HG02763 (cell line): ENCODE results near the gene CTXN1.
"Not testable (repeated sequence)": the region's sequence is repeated elsewhere in the genome, so short reads cannot be mapped to it uniquely, and the experiment has no call there.

Source experiments
- ATAC-seq: cut with Tn5 transposase; IDR thresholded peaks from one replicate; pipeline ENCODE4 v1.9.1; 2021; ENCODE audit warnings: mild to moderate bottlenecking, moderate library complexity; ENCODE audit not compliant: unreplicated experiment

Gene CTXN1

GRCh38 chr19:7903244-7904073, 22.5 kb downstream of the CTXN1 start, which contains the start of gene MAP2K7:
Gene MAP2K7 (plus strand): TSS chr19:7903877. CDS start chr19:7903945, 68 bp downstream.
- peak; percentile 90 for ATAC-seq

DNA sequence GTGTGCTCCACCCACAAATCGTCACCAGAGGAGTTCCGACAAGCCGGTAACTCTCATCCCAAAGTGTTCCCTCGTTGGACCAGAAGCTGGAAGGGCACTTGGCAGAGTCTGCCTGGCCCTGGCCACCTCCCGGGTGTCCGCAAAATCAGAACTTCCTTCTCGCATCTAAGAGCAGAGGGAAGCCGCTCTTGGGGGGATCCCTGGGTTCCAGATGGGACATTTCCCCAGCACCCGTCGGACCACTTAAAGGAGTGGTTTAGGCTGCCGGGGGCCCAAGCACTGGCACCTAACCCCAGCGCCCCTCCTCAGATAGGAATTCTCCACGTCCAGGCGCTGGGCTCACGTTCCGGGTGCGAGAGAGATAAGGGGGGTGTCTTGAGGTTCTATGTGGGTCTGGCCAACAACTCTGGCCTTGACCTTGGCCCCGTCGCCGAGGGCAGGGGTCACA, 23.1 kb downstream of the CTXN1 start:
- no peak for ATAC-seq

DNA sequence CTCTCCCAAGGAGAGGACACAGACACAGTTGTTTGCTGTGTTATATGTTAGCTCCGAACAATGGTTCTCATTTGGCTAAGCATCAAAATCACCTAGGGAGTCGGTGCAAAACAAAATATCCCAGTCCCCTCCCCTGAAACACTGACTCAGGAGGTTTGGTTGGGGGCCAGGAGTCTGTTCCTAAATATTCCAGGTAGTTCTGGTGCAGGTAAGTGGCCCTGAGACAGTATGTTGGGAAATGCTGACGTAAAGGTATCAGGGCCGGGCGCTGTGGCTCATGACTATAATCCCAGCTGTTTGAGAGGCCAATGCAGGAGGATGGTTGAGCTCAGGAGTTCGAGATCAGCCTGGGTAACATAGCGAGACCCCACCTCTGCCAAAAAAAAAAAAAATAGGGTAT, 24.6 kb downstream of the CTXN1 start:
- no peak for ATAC-seq

DNA sequence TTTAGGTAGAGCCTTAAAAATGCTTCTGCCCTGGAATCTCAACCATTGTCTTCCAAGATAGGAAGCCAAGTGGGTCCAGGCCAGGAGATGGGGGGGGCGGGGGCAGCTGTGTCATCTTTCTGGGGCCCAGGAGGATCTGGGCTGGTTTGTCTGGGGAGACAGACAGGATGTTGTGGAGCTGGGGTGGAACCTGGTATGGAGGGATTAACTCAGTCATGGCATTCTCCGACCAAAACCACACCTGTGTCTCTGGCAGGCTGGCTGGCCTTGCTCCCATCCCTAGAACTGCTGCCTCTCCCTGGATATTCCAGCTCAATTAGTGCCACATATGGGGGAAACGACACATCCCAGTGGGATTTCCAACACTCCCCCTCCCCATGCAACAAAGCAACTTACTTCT, 25.0 kb downstream of the CTXN1 start:
- no peak for ATAC-seq

DNA sequence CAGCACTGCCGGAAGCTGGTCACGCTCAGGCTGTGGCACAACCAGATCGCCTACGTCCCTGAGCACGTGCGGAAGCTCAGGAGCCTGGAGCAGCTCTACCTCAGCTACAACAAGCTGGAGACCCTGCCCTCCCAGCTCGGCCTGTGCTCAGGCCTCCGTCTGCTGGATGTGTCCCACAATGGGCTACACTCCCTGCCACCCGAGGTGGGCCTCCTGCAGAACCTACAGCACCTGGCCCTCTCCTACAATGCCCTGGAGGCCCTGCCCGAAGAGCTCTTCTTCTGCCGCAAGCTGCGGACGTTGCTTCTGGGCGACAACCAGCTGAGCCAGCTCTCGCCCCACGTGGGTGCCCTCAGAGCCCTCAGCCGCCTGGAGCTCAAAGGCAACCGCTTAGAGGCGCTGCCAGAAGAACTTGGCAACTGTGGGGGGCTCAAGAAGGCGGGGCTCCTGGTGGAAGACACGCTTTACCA, 25.5 kb downstream of the CTXN1 start:
- no peak for ATAC-seq

DNA sequence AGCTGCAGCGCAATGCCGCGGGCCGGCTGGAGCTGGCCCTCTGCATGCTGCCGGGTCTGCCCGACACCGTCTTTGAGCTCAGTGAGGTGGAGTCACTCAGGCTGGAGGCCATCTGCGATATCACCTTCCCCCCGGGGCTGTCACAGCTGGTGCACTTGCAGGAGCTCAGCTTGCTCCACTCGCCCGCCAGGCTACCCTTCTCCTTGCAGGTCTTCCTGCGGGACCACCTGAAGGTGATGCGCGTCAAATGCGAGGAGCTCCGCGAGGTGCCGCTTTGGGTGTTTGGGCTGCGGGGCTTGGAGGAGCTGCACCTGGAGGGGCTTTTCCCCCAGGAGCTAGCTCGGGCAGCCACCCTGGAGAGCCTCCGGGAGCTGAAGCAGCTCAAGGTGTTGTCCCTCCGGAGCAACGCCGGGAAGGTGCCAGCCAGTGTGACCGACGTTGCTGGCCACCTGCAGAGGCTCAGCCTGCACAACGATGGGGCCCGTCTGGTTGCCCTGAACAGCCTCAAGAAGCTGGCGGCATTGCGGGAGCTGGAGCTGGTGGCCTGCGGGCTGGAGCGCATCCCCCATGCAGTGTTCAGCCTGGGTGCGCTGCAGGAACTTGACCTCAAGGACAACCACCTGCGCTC, 26.1 kb downstream of the CTXN1 start:
- no peak for ATAC-seq

GRCh38 chr19:7898967-7899366, 27.0 kb downstream of the CTXN1 start:
- ATAC-seq = no peak

DNA sequence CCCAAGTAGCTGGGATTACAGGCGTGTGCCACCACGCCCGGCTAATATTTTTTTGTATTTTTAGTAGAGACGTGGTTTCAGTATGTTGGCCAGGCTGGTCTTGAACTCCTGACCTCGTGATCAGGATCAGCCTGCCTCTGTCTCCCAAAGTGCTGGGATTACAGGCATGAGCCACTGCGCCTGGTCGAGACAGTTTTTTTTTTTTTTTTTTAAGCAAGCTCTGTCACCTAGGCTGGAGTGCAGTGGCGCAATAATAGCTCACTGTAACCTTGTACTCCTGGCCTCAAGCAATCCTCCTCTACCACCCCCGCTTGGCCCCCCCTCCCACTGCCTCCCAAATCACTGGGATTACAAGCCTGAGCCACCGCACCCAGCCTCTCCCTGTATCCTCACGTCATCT, 28.6 kb downstream of the CTXN1 start:
- ATAC-seq = no peak

DNA sequence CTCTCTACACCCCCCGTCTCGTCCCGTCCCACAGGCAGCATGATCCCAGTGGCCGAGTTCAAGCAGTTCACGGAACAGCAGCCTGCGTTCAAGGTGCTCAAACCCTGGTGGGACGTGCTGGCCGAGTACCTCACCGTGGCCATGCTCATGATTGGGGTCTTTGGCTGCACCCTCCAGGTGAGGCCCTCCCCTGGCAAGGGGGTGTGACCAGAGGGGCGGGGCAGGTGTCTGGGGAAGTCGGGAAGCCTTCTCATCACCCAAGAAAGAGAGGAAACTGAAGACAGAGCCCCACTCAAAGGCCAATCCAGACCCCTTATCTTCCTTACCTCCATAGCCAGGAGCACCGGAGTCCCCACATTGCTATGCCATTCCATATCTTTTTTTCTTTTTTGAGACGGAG, 30.4 kb downstream of the CTXN1 start:
- ATAC-seq = no peak

GRCh38 chr19:7894612-7895309, 31.2 kb downstream of the CTXN1 start:
- ATAC-seq = no peak

DNA sequence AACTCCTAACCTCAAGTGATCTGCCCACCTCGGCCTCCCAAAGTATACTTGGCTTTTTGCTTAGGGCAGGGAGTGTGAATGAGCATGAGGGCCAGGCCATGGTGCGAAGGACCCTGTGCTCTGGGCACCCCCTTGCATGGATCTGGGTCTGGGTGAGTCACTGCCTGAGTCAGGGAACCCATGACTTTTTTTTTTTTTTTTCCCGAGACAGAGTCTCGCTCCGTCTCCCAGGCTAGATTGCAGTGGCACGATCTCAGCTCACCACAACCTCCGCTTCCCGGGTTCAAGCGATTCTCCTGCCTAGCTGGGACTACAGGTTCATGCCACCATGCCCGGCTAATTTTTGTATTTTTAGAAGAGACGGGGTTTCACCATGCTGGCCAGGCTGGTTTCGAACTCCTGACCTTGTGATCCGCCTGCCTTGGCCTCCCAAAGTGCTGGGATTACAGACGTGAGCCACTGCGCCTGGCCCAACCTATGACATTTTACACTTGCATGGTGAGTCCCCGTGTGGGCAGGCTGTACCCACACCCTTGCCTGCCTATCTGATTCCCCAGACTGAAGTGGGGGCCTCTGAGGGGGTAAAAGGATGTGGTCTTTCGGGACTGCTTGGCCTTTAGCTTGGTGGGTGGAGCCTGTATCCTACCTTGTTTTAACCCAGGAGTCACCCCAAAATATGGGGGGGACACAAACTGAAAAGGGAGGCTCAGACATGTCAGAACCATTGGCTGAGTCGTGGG, 32.4 kb downstream of the CTXN1 start:
- not testable (repeated sequence) for ATAC-seq

DNA sequence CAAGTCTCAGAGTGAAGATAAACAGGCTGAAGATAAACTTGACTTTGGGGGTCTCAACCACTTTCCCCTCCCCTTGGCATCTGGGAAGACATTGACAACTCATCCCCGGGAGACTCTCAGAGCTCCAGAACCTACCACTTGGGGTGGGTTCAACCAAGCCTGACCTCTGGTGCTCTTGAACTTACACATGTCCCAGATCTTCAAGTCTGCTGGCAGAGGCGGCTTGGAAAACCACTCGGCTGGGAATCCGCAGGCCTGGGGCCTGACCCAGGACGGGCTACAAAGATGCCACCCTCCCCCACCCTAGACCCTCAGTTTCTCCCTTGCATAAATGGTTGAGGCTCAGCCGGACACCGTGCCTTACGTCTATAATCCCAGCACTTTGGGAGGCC, 37.1 kb downstream of the CTXN1 start:
- no peak for ATAC-seq

GRCh38 chr19:7888145-7888825, 37.6 kb downstream of the CTXN1 start, which contains the start of gene LRRC8E:
Gene LRRC8E (plus strand): TSS chr19:7888510. CDS start chr19:7895604, 7,094 bp downstream.
- ATAC-seq = no peak

DNA sequence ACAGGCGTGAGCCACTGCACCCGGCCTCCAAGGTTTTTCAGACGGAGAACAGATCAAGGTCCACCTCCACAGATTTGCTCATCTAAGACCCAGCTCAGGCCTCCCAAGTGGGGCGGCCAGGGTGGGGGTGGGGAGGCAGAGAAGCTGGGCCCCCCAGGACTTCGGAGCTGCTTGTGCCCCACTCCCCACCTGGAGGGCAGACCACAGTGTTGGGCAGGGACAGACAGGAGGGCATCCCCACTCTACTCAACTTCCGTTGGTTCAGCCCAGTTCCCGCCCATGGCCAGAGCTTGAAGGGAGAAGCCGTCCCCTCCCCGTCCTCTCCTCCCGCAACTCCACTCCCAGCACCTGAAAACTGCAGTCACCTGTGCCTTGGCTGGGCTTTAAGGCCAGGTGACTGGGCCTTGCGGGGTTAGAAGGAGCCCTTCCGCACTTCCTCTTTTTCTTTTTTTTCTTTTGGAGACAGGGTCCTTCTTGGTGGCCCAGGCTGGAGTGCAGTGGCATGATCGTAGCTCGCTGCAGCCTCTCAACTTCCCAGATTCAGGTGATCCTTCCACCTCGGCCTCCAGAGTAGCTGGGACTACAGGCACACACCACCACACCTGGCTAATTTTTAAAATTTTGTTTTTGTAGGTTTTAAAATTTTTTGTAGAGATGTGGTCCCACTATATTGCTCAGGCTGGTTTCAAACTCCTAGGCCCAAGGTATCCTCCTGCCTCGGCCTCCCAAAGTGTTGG, 38.4 kb downstream of the CTXN1 start:
- no peak for ATAC-seq

DNA sequence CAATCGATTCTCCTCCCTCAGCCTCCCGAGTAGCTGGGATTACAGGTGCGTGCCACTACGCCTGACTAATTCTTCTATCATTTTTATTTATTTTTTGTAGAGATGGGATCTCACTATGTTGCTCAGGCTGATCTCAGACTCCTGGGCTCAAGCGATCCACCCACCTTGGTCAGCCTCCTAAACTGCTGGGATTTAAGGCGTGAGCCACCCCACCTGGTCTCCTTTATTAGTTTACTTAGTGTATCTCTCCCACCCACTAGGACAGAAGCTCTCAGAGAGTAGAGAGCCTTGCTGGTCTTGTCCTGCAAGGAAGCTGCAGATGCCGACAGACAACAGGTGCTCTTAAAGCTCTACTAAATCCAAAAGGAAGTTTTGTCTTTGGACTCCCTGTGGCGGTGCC, 40.1 kb downstream of the CTXN1 start:
- ATAC-seq = no peak

DNA sequence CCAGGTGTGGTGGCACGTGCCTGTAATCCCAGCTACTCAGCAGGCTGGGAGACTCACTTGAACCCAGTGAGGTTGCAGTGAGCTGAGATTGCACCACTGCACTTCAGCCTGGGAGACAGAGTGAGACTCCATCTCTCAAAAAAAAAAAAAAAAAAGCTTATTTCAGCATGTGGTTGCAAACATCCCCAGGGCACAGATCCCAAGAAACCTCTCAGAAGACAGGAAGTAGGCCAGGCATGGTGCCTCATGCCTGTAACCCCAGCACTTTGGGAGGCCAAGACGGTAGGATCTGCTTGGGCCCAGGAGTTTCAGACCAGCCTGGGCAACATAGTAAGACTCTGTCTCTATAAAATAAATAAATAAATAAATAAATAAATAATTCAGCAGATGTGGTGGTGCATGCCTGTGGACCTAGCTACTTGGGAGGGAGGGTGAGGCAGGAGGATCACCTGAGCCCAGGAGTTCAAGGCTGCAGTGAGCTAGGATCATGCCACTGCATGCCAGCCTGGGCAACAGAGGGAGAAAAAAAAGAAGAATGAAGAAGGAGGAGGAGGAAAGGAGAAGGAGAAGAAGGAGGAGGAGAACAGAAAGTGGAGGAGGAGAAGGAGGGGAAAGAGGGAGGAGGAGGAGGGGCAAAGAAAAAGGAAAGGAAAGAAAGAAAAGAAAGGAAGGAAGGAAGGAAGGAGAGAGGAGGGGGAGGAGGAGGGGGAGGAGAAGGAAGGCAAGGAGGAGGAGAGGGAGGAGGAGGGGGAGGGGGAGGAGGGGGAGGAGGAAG, 42.0 kb downstream of the CTXN1 start:
- ATAC-seq = no peak

GRCh38 chr19:7883105-7883504, 42.8 kb downstream of the CTXN1 start:
- no peak for ATAC-seq

DNA sequence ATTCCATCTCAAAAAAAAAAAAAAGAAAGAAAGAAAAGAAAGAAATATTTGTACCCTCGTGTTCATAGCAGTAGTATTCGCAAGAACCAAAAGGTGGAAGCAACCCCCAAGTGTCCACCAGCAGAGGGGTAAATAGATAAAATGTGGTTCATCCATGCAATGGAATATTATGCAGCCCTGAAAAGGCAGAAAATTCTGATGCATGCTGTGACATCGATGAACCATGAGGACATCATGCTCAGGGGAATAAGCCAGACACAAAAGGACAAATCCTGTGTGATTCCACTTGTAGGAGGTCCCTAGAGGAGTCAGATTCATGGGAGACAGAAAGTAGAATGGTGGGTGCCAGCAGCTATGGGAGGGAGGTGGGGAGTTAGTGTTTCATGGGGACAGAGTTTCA, 44.0 kb downstream of the CTXN1 start:
- no peak for ATAC-seq

- ATAC-seq = no peak
These were observed 46.1 kb downstream of the CTXN1 start for GRCh38 chr19:7879836-7880235.
